ENCODE results near the gene NPAS4.

NPAS4 gene

DNA sequence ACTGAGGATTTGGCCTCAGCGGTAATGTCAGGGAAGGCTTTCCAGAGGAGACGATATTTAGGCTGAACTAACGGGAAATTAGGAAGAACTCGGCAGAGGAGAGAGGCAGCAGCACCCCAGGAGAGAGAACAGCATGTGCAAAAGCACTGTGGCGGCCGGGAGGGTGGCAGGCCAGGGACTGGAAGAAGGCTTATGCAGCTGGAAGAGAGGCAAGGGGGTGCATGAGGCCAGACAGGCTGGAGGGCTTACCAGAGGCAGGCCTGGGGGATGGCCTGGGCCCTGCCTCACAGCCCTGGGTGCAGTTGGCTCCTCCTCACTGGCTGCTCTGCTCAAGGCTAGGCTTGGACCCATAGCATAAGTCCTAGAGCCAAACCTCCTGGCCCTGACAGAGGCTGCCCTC is 7.7 kb upstream of the NPAS4 start:
- Histone ChIP-seq H3K9me2 (replicated peaks; ENCODE audit: low read depth, low read length) (no peaks in the 10 kb centered on the region), H3K27me3 (ENCODE audit: insufficient read depth, low read length, poor library complexity, severe bottlenecking) (no peaks in the 10 kb centered on the region), H3K36me3 (ENCODE audit: insufficient read depth, low read length) (no peaks in the 10 kb centered on the region), H3F3A (ENCODE audit: low read depth) (no peaks in the 10 kb centered on the region), H2AFZ (ENCODE audit: low read length) (no peak overlapping the region), H3K4me2 (ENCODE audit: low read depth, low read length, poor library complexity, severe bottlenecking) (peak overlapping the region; percentile 92), H3K4me1 (ENCODE audit: insufficient read depth, low read length, poor library complexity, severe bottlenecking) (peaks cover 21% of the 10 kb centered on the region), H3K4me3 (ENCODE audit: low read length, poor library complexity, severe bottlenecking) (no peak overlapping the region), H4K20me1 (ENCODE audit: insufficient read depth, low read length, poor library complexity, severe bottlenecking) (peaks cover under 1% of the 10 kb centered on the region), H3K79me2 (ENCODE audit: insufficient read depth, low read length) (peaks cover 13% of the 10 kb centered on the region; the same call in 1 of the 2 replicates), H3K9ac (ENCODE audit: low read depth, low read length, poor library complexity, severe bottlenecking) (no peak overlapping the region), H3K9me3 (ENCODE audit: insufficient read depth, low read depth, low read length) (no peaks in the 10 kb centered on the region)
- TF ChIP-seq EZH2phosphoT487 (IDR thresholded peaks at IDR 0.05; ENCODE audit: borderline replicate concordance) (no peak), CTCF (conservative IDR thresholded peaks at IDR 0.05; ENCODE audit: low read length) (no peak)

GRCh38 chr11:66414120-66414934 is 6.5 kb upstream of the NPAS4 start:
- no peaks in the 10 kb centered on the region for H3K9me3 ChIP-seq (ENCODE audit: insufficient read depth, low read depth, low read length)
- no peaks in the 10 kb centered on the region for H3K27me3 ChIP-seq (ENCODE audit: insufficient read depth, low read length, poor library complexity, severe bottlenecking)
- no peaks in the 10 kb centered on the region for H3F3A ChIP-seq (ENCODE audit: low read depth)
- TF ChIP-seq CTCF (conservative IDR thresholded peaks at IDR 0.05; ENCODE audit: low read length) (no peak), EZH2phosphoT487 (IDR thresholded peaks at IDR 0.05; ENCODE audit: borderline replicate concordance) (no peak)
- H3K9me2 ChIP-seq (replicated peaks; ENCODE audit: low read depth, low read length): no peaks in the 10 kb centered on the region
- peaks cover 18% of the 10 kb centered on the region for H3K4me1 ChIP-seq (ENCODE audit: insufficient read depth, low read length, poor library complexity, severe bottlenecking)
- peak overlapping the region; percentile 9 for H3K9ac ChIP-seq (ENCODE audit: low read depth, low read length, poor library complexity, severe bottlenecking)
- peak overlapping the region; percentile 92 for H3K4me2 ChIP-seq (ENCODE audit: low read depth, low read length, poor library complexity, severe bottlenecking)
- no peaks in the 10 kb centered on the region for H3K36me3 ChIP-seq (ENCODE audit: insufficient read depth, low read length)
- peaks cover 5% of the 10 kb centered on the region for H4K20me1 ChIP-seq (ENCODE audit: insufficient read depth, low read length, poor library complexity, severe bottlenecking)
- H3K79me2 ChIP-seq (ENCODE audit: insufficient read depth, low read length): peaks cover 12% of the 10 kb centered on the region; the same call in 1 of the 2 replicates
- H3K4me3 ChIP-seq (ENCODE audit: low read length, poor library complexity, severe bottlenecking): no peak overlapping the region
- H2AFZ ChIP-seq (ENCODE audit: low read length): no peak overlapping the region

GRCh38 chr11:66415423-66415822 is 5.4 kb upstream of the NPAS4 start:
- H3K36me3 ChIP-seq (ENCODE audit: insufficient read depth, low read length): no peaks in the 10 kb centered on the region
- H3K4me2 ChIP-seq (ENCODE audit: low read depth, low read length, poor library complexity, severe bottlenecking): no peak overlapping the region
- H3F3A ChIP-seq (ENCODE audit: low read depth): no peaks in the 10 kb centered on the region
- no peaks in the 10 kb centered on the region for H3K27me3 ChIP-seq (ENCODE audit: insufficient read depth, low read length, poor library complexity, severe bottlenecking)
- H3K4me1 ChIP-seq (ENCODE audit: insufficient read depth, low read length, poor library complexity, severe bottlenecking): peaks cover 9% of the 10 kb centered on the region
- H4K20me1 ChIP-seq (ENCODE audit: insufficient read depth, low read length, poor library complexity, severe bottlenecking): peaks cover 5% of the 10 kb centered on the region
- H3K79me2 ChIP-seq (ENCODE audit: insufficient read depth, low read length): peaks cover 4% of the 10 kb centered on the region; the same call in 1 of the 2 replicates
- no peaks in the 10 kb centered on the region for H3K9me3 ChIP-seq (ENCODE audit: insufficient read depth, low read depth, low read length)
- no peaks in the 10 kb centered on the region for H3K9me2 ChIP-seq (replicated peaks; ENCODE audit: low read depth, low read length)
- H2AFZ ChIP-seq (ENCODE audit: low read length): no peak overlapping the region
- no peak for TF ChIP-seq CTCF (conservative IDR thresholded peaks at IDR 0.05; ENCODE audit: low read length)
- no peak for TF ChIP-seq EZH2phosphoT487 (IDR thresholded peaks at IDR 0.05; ENCODE audit: borderline replicate concordance)
- H3K4me3 ChIP-seq (ENCODE audit: low read length, poor library complexity, severe bottlenecking): no peak overlapping the region
- no peak overlapping the region for H3K9ac ChIP-seq (ENCODE audit: low read depth, low read length, poor library complexity, severe bottlenecking)
